Measurements from ENCODE around the gene LRP6. TPM values are rescaled to one million over a fixed set of nuclear protein-coding genes. Genes with fewer than 3 reads are reported as not detected.
A peak's percentile ranks its signal among the peaks of the same experiment; 100 is the strongest.

Gene LRP6
- total RNA-seq, 4 donors from 2014 or later = 4.3 to 18.7 (median 9.0) TPM

GRCh38 chr12:12190087-12190809 lies 76.6 kb downstream of the LRP6 start:
- 89 to 100% methylated on average over 1 of the region's 1 CpG for WGBS, 2 donors
- Histone ChIP-seq H3K4me1 (peaks cover 0 to 4% (median 0%) of the 10 kb centered on the region in 3 donors), H3K27ac (no peak overlapping the region), H3K4me3 (no peak overlapping the region), H3K27me3 (no peaks in the 10 kb centered on the region), H3K9me3 (no peaks in the 10 kb centered on the region), H3K36me3 (no peaks in the 10 kb centered on the region)
- intact Hi-C loops (cut with DNase I) = no loop called here
- TF ChIP-seq CTCF (IDR thresholded peaks at IDR 0.05) = no peak
- no peak for TF ChIP-seq POLR2A (IDR thresholded peaks at IDR 0.05)
- DNase-seq = no peak

GRCh38 chr12:12185414-12185813 lies 81.4 kb downstream of the LRP6 start:
- H3K9me3 ChIP-seq = no peaks in the 10 kb centered on the region
- H3K4me1 ChIP-seq = peaks cover 0 to 17% (median 0%) of the 10 kb centered on the region in 3 donors
- intact Hi-C loops (cut with DNase I) = no loop called here
- TF ChIP-seq CTCF (IDR thresholded peaks at IDR 0.05) (no peak), POLR2A (IDR thresholded peaks at IDR 0.05) (no peak)
- H3K36me3 ChIP-seq = peaks cover 0 to 5% (median 0%) of the 10 kb centered on the region in 3 donors
- 40 to 67% methylated on average over 2 of the region's 2 CpGs for WGBS, 2 donors
- H3K27ac ChIP-seq = no peak overlapping the region
- no peaks in the 10 kb centered on the region for H3K27me3 ChIP-seq
- no peak for DNase-seq
- H3K4me3 ChIP-seq = no peak overlapping the region

GRCh38 chr12:12182703-12183365 lies 84.0 kb downstream of the LRP6 start:
- H3K27ac ChIP-seq = peak overlapping the region in 1 of 4 donors; percentile 54
- intact Hi-C loops (cut with DNase I) = no loop called here
- peaks cover 0 to 5% (median 0%) of the 10 kb centered on the region in 3 donors for H3K36me3 ChIP-seq
- WGBS, 2 donors = 88 to 100% methylated on average over 1 of the region's 1 CpG
- TF ChIP-seq POLR2A (IDR thresholded peaks at IDR 0.05) (no peak), CTCF (IDR thresholded peaks at IDR 0.05) (no peak)
- no peaks in the 10 kb centered on the region for H3K9me3 ChIP-seq
- H3K27me3 ChIP-seq = no peaks in the 10 kb centered on the region
- H3K4me1 ChIP-seq = peaks cover 0 to 20% (median 0%) of the 10 kb centered on the region in 3 donors
- H3K4me3 ChIP-seq = no peak overlapping the region
- no peak for DNase-seq

- TF ChIP-seq CTCF (IDR thresholded peaks at IDR 0.05) (no peak), POLR2A (IDR thresholded peaks at IDR 0.05) (no peak)
- no peak for DNase-seq
- no peaks in the 10 kb centered on the region for H3K27me3 ChIP-seq
- H3K27ac ChIP-seq = peak overlapping the region in 1 of 4 donors; percentile 14
- 91 to 92% methylated on average over 1 of the region's 1 CpG for WGBS, 2 donors
- H3K4me3 ChIP-seq = no peak overlapping the region
- no peaks in the 10 kb centered on the region for H3K9me3 ChIP-seq
- H3K36me3 ChIP-seq = peaks cover 0 to 5% (median 0%) of the 10 kb centered on the region in 3 donors
- H3K4me1 ChIP-seq = peaks cover 0 to 20% (median 0%) of the 10 kb centered on the region in 3 donors
- intact Hi-C loops (cut with DNase I) = no loop called here
Observed at GRCh38 chr12:12181511-12181910, 85.3 kb downstream of the LRP6 start.

DNA sequence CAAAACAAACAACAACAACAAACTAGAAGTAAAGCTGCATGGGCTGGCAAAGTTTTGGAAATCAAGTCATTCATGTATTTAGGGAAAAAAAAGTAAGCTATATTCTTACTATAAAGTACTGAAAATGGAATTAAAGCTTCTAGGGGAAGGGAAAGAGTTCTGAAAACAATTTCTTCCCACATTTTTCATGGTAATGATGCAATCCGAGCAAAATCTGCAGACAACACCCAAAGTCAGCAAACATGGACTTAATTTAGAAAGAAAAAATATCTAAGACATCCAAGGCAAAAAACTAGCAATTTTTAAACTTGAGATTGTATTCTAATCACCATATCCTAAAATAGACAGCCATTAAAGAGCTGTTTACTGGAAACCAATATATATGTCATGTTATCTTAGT lies 86.3 kb downstream of the LRP6 start:
- WGBS, 2 donors = 60 to 67% methylated on average over 1 of the region's 1 CpG
- no peak for DNase-seq
- Histone ChIP-seq H3K4me1 (peaks cover 0 to 17% (median 0%) of the 10 kb centered on the region in 3 donors), H3K27me3 (no peaks in the 10 kb centered on the region), H3K4me3 (no peak overlapping the region), H3K36me3 (peaks cover 0 to 5% (median 0%) of the 10 kb centered on the region in 3 donors), H3K27ac (no peak overlapping the region), H3K9me3 (no peaks in the 10 kb centered on the region)
- intact Hi-C loops (cut with DNase I) = no loop called here
- TF ChIP-seq POLR2A (IDR thresholded peaks at IDR 0.05) = no peak
- TF ChIP-seq CTCF (IDR thresholded peaks at IDR 0.05) = no peak
